ENCODE measurements around the gene MAPK10.

- TF ChIP-seq POLR2A (IDR thresholded peaks at IDR 0.05) (no peak), POLR2AphosphoS5 (IDR thresholded peaks at IDR 0.05) (no peak), CTCF (IDR thresholded peaks at IDR 0.05) (no peak)
Observed at GRCh38 chr4:86096373-86096772, 263.5 kb downstream of the MAPK10 start.
